ENCODE results near the gene RAB11A.

DNA sequence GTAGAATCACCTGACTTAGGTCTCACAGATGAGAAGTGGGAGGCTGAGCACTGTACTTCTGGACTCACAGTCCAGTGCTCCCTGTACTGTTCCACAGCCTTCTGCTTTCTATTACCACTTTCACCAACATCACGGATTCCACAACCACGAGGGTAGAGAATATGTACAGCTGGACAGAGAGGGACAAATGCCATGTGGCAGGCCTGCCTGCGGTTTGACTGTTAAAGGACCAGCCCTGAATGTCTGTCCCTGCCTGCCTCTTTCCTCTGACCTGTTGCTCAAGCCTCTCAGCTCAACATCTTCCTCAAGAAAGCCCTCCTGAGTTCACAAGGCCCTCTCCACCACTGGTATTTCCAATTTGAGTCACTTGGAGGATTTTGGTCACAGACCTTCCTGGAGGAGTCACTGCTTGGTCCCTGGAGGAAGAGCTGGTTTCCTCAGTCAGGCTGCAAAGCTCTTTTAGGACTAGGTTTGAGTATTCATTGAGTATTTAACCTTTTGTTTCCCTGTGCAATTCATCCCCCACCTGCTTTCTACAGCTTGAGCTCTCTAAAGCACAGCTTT is 49.1 kb downstream of the RAB11A start:
- TF ChIP-seq, protein P1, sequence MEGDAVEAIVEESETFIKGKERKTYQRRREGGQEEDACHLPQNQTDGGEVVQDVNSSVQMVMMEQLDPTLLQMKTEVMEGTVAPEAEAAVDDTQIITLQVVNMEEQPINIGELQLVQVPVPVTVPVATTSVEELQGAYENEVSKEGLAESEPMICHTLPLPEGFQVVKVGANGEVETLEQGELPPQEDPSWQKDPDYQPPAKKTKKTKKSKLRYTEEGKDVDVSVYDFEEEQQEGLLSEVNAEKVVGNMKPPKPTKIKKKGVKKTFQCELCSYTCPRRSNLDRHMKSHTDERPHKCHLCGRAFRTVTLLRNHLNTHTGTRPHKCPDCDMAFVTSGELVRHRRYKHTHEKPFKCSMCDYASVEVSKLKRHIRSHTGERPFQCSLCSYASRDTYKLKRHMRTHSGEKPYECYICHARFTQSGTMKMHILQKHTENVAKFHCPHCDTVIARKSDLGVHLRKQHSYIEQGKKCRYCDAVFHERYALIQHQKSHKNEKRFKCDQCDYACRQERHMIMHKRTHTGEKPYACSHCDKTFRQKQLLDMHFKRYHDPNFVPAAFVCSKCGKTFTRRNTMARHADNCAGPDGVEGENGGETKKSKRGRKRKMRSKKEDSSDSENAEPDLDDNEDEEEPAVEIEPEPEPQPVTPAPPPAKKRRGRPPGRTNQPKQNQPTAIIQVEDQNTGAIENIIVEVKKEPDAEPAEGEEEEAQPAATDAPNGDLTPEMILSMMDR (IDR thresholded peaks at IDR 0.05), result no peak
- no peak for TF ChIP-seq POLR2A (IDR thresholded peaks at IDR 0.05)

All from right lobe of liver (tissue), 4 donors.